Esophagus muscularis mucosa (tissue), 4 donors: Measurements from ENCODE around the gene SLC35B4.

Experiments
- CTCF ChIP-seq, 3 experiments: fragments of 200-600 bp in 2 of 3; fragments of 450-650 bp in 1 of 3; sonication (generic) in 2 of 3; IDR thresholded peaks; one replicate each; pipeline ENCODE4 v1.5.1; 2017 to 2019; ENCODE audit warnings: antibody characterized with exemption in 3 of 3, mild to moderate bottlenecking in 2 of 3, moderate library complexity in 1 of 3
- EP300 ChIP-seq: sonication (generic); formaldehyde crosslinking; IDR thresholded peaks from one replicate; pipeline ENCODE4 v1.6.1; 2017; ENCODE audit warnings: antibody characterized with exemption
- POLR2A ChIP-seq: fragments of 450-650 bp; IDR thresholded peaks from one replicate; pipeline ENCODE4 v1.6.1; 2017; ENCODE audit warnings: antibody characterized with exemption, moderate library complexity, mild to moderate bottlenecking, low read depth
- POLR2AphosphoS5 ChIP-seq, 2 donors: sonication (generic); formaldehyde crosslinking; IDR thresholded peaks; one replicate each; pipeline ENCODE4 v1.6.1; 2017; ENCODE audit warnings: antibody characterized with exemption in 2 of 2

- TF ChIP-seq EP300 (no peak), CTCF (IDR thresholded peaks at IDR 0.05) (no peak), POLR2AphosphoS5 (IDR thresholded peaks at IDR 0.05) (no peak), POLR2A (no peak)
Measured at GRCh38 chr7:134312717-134313116, 4.0 kb downstream of the SLC35B4 start.
